ENCODE measurements around the gene LKAAEAR1.

Gene LKAAEAR1

GRCh38 chr20:64050261-64051032 is 33.8 kb downstream of the LKAAEAR1 start:
- TF ChIP-seq GATA3 (IDR thresholded peaks at IDR 0.05; ENCODE audit: low read depth, low read length) = no peak
- no peak for TF ChIP-seq GATA2 (IDR thresholded peaks at IDR 0.05; ENCODE audit: low read depth, low read length)

DNA sequence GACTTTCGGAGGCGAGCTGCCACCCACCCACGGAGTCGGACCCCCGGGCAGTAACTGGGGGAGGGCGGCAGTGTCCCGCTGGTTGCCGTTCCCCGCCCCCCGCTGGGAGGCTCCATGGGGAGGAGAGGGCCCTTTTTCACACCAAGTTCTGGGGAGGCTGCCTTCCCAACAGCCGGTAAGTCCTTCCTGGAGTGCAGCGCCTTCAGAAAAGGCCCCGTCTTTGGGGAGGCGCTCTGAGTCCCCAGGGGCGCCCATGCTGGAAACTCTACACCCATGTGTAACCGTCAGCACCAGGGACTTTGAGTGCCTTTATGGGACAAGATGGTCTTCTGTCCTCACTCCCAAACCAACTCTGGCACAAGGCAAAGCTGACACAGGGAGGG is 34.3 kb downstream of the LKAAEAR1 start:
- TF ChIP-seq GATA2 (IDR thresholded peaks at IDR 0.05; ENCODE audit: low read depth, low read length) (no peak), GATA3 (IDR thresholded peaks at IDR 0.05; ENCODE audit: low read depth, low read length) (no peak)

GRCh38 chr20:64049060-64049877 is 34.9 kb downstream of the LKAAEAR1 start, which contains the start of gene SOX18:
TSS of gene SOX18 (minus strand) at chr20:64049639. CDS start at chr20:64049516, 123 bp downstream.
- TF ChIP-seq GATA2 (IDR thresholded peaks at IDR 0.05; ENCODE audit: low read depth, low read length) (no peak), GATA3 (IDR thresholded peaks at IDR 0.05; ENCODE audit: low read depth, low read length) (no peak)

DNA sequence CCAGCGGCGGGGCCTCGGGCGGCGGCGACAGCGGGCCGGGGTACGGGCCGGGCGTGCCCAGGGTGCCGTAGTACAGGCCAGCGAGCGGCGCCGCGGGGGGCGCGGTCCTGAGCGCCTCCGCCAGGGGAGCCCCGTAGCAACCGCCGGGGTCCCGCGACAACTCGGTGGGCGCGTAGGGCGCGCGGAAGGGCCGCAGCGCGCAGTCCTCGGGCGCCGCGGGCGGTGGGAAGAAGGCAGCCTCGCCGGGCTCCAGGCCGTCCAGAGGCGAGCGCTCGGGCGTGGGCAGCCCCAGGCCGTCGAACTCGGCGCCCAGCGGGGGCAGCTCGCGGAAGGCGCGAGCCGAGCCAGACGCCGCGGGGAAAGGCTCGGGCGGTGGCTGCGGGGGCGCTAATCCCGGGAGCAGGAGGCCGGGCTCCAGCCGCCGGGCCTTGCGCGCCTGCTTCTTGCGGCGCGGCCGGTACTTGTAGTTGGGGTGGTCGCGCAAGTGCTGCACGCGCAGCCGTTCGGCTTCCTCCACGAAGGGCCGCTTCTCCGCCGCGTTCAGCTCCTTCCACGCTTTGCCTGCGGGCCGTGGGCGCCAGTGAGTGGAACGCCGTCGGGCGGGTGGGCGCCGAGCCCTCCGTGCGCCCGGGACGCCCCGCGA is 35.7 kb downstream of the LKAAEAR1 start:
- TF ChIP-seq GATA3 (IDR thresholded peaks at IDR 0.05; ENCODE audit: low read depth, low read length) (no peak), GATA2 (IDR thresholded peaks at IDR 0.05; ENCODE audit: low read depth, low read length) (no peak)

- TF ChIP-seq GATA3 (IDR thresholded peaks at IDR 0.05; ENCODE audit: low read depth, low read length) (no peak), GATA2 (IDR thresholded peaks at IDR 0.05; ENCODE audit: low read depth, low read length) (no peak)
These were observed 36.2 kb downstream of the LKAAEAR1 start for GRCh38 chr20:64047968-64048401.

GRCh38 chr20:64047046-64047389 is 37.2 kb downstream of the LKAAEAR1 start:
- TF ChIP-seq GATA2 (IDR thresholded peaks at IDR 0.05; ENCODE audit: low read depth, low read length) (no peak), GATA3 (IDR thresholded peaks at IDR 0.05; ENCODE audit: low read depth, low read length) (no peak)

DNA sequence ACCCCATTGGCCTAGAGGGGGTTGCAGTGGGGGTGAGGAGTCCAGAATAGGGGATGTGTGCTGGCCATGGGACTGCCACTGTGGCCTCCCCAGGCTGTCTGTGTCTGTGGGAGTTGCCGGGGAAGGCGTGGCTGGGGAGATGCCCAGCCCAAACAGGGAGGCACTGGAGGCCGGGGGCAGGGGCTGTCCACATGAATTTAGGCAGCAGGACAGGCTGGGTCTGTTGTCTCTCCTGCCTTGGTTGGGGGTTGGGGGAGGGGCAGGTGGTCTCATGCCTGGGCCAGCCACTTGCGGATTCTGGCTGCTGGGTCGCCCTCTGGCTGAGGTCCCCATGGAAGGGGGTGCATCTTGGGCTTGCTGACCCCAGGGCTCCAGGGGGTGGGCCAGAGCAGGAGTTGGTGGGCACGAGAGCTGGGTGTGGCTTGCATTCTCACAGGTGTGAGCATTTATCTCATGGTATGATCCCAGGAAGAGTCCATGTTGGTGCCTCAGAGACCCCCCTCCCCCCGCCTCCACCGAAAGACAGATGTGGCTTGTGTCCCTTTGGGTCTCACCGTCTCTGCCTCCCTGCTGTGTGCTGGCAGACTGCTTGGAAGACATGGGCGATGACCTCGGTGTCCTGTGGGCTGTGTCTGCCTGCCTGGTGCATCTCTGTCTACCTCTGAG is 38.7 kb downstream of the LKAAEAR1 start:
- no peak for TF ChIP-seq GATA2 (IDR thresholded peaks at IDR 0.05; ENCODE audit: low read depth, low read length)
- no peak for TF ChIP-seq GATA3 (IDR thresholded peaks at IDR 0.05; ENCODE audit: low read depth, low read length)

GRCh38 chr20:64044484-64045247 is 39.5 kb downstream of the LKAAEAR1 start:
- TF ChIP-seq GATA3 (IDR thresholded peaks at IDR 0.05; ENCODE audit: low read depth, low read length) (no peak), GATA2 (IDR thresholded peaks at IDR 0.05; ENCODE audit: low read depth, low read length) (no peak)

DNA sequence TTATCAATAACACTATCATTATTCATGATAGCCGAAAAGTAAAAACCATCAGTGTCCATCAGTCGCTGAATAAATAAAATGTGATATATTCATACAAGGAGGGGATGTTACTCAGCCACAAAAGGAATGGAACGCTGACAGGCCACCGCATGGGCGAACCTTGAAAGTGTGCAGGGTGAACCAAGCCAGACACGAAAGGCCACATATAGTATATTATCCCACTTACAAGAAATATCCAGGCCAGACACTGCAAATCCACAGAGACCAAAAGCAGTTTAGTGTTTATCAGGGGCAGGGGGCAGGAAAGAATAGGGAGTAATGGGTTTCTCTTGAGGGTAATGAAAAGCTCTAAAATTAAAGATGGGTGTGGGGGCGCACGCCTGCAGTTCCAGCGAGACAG is 40.4 kb downstream of the LKAAEAR1 start:
- TF ChIP-seq GATA2 (IDR thresholded peaks at IDR 0.05; ENCODE audit: low read depth, low read length) = no peak
- no peak for TF ChIP-seq GATA3 (IDR thresholded peaks at IDR 0.05; ENCODE audit: low read depth, low read length)

DNA sequence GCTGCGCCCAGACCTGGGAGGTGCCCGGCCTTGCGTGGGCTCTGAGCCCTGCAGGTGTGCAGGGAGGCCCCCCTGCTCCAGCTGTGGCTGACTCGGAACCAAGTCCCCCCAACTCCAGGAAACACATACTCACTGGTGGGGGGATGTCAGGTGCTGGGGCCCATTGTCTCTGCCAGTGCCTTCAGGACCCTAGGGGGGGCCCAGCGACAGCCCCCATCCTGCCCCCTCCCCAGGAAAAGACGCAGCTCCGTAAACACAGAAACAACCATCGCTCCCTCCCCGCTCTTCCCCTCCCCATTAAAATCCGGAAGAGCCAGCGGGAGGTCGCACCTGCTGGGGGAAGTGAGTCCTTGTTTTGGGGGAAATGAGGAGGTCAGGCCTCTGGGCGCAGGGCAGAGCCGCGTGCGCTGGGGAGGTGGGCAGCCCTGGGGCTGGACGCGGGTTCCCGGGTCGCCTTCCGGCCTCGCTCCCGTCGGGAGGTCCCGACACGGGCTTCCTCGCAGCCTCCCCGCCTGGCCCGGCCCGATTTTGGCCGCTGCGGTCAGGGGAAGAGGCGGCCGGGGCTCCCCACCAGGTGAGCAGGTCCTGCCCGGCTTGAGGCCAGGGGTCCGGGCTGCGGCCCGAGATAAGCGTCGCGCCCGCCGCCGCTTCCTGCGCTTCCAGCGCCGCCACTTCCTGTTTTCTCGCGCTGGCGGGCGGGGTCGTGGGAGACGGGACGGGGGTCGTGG is 42.0 kb downstream of the LKAAEAR1 start:
- no peak for TF ChIP-seq GATA3 (IDR thresholded peaks at IDR 0.05; ENCODE audit: low read depth, low read length)
- TF ChIP-seq GATA2 (IDR thresholded peaks at IDR 0.05; ENCODE audit: low read depth, low read length) = no peak

DNA sequence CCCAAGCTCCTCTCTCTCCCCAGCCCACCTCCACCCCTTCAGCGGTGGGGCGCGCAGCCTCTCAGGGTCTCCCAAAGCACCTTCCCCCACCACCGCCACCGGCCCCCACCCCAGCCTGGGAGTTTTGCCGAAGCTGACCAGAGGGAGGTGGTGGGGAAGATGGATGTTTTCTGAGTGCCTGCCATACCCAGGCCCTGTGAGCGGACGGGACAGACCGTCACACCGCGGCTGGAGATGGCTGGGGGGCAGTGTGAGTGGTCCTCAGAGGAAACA is 42.5 kb downstream of the LKAAEAR1 start:
- TF ChIP-seq GATA3 (IDR thresholded peaks at IDR 0.05; ENCODE audit: low read depth, low read length) (no peak), GATA2 (IDR thresholded peaks at IDR 0.05; ENCODE audit: low read depth, low read length) (no peak)

- TF ChIP-seq GATA3 (IDR thresholded peaks at IDR 0.05; ENCODE audit: low read depth, low read length) (no peak), GATA2 (IDR thresholded peaks at IDR 0.05; ENCODE audit: low read depth, low read length) (no peak)
These were observed 43.0 kb downstream of the LKAAEAR1 start for GRCh38 chr20:64041040-64041780.
